ENCODE results near the gene PPP1R3G.
"Not testable (repeated sequence)": the region's sequence is repeated elsewhere in the genome, so short reads cannot be mapped to it uniquely, and the experiment has no call there.

Gene PPP1R3G

DNA sequence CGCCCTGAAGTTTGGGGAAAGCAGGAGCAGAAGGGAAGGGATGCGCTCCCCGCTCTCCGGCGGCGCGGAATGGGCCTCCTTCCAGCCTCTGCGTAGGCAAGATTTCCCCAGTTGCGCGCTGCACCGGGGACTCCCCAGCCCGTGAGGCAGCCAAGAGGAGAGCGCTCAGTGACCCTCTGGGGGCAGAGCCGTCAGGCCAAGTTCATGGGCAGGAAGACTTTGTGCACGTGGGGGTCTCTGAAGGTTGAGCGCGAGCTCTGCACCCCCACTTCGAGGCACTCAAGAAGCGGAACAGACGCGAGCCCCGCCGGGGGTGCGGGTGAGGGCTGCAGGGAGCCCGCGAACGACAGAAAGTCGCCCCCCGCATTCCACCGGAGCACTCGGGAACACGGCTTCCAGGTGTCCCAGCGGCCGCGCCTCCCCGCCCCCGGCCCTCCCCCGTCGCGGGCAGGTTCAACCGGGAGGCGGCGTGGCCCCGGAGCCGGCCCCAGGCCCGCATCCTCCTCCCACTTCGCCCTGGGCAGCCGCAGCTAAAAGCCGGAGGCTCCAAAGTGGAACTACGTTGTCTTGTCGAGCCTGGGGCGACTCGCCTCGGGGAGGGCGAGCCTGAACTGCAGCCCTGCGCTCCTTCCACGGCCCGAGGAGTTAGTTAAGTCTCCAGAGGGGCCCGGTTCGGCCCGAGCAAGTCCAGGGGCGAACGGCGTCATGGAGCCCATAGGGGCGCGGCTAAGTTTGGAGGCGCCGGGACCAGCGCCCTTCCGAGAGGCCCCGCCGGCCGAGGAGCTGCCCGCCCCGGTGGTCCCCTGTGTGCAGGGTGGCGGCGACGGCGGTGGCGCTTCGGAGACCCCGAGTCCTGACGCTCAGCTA, at the start of gene PPP1R3G:
PPP1R3G (plus strand) TSS at position 561 of the 867 bp plus-strand sequence; CDS start at position 706, 145 bp downstream.
- no peak for DNase-seq

DNA sequence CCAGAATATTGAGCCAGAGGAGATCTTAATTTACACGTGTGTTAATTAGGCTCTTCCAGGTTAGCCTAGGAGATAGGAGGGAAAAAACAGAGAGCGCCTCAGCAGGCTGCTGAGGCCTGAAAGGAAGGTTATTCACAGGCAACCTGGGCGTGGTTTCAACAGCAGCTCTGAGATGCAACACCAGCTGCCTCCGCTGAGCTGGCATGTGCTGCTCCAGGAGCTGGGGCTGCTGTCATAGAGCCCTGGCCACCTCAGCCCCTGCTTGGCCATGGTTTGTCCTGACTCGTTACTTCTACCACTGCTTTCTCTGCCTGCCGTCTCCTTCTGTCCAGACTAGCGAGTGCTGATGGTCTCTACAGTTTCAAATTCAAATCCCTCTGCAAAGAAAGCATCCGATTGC, 48.9 kb upstream of the PPP1R3G start:
- DNase-seq = no peak

DNA sequence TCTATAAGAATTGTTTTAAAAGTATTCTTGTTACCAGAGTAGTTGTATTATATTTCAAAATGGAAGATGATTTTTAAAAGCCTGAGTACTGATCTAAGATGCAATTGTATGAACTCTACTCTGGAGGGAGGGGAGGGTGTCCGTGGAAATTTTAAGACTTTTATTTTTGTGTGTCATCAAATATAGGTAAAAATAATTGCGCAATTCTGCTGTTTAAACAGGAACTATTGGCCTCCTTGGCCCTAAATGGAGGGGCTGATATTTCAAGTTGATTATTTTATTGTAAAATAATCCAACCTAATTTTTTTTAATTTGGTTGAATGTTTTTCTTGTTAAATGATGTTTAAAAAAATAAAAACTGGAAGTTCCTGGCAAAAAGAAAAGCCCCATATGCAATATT, 43.2 kb upstream of the PPP1R3G start:
- no peak for DNase-seq

DNA sequence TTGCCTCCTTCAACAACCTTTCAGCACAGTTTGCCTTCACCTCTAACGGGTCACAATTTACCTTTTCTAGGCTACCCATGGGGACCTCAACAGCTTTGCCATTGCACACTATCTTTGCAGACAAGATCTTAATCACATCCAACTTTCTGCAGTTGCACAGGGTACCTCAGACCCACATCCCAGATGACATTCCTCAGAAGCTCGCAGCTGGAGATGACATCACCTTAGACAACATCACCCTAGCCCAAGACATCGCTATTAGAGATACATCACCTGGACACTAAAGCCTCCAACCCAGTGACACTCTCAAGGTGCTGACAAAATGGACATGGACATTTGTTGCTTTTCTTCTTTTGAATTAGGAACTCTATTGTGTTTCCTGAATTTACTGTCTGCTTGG, 42.7 kb upstream of the PPP1R3G start:
- DNase-seq = no peak

DNA sequence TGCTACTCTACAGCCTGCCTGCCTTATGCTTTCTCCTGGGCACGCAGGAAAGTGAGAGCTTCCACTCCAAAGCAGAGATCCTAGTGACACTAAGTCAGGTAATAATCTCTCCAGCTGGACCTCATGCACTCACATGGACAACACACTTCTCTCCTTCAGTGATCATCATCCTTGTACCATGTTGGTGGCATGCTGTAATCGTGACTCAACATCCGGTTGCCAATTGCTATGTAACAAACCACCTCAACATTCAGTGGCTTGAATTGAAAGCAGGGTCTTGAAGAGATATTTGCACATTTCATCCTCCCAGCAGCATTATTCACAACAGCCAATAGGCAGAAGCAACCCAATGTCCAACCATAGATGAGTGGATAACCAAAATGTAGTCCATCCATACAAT, 40.3 kb upstream of the PPP1R3G start:
- DNase-seq = no peak

DNA sequence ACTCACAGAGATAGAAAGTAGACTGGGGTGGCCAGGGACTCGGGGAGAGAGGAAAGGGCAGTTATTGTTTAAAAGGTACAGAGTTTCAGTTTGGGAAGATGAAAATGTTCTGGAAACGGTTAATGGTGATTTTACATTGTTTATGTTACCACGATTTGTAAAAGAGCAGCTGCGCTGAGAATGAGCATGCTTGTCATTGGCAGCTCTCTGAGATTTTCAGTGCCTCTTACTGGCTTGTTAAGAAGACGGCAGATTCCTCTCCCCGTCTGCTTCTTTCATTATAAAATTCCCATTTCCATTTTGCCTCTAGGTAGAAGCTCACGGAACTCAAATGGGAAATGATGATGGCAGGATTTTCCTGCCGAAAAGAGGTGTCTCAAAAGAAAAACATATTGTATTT, 39.7 kb upstream of the PPP1R3G start:
- DNase-seq = no peak

DNA sequence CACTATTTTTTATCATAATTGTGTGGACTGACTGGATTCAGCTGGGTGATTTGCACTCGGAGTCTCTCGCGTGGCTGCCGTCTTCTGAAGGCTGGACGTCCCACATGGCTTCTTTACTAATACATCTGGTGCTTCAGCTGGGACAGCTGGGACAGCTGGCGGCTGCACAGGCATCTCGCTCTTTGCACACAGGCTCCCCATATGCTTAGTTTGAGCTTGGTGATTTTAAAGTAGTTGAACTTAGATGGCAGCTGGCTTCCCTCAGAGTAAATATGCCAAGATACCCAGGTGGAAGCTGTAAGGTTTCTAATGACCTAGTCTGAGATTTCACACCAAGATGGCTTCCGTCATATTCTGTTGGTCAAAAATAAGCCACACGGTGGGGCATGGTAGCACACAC, 38.7 kb upstream of the PPP1R3G start:
- no peak for DNase-seq

DNA sequence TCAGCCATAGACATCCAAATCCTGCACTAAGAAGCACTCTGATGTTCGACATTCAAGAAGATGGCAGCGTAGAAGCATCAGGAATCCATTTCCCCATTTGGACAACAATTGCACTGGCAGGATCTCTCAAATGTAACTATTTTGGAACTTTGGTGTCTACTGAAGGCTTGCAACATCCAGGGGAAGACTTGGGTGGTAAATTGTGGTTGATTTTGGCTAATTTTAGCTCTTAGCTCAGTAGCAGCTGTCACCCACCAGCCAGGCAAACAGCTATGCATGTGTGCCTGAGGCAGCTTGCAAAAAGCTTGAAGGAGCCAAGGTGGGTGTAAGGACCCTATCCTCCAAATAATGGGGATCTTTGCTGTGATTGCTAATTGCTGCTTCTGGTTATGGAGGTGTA, 35.1 kb upstream of the PPP1R3G start:
- DNase-seq = no peak

DNA sequence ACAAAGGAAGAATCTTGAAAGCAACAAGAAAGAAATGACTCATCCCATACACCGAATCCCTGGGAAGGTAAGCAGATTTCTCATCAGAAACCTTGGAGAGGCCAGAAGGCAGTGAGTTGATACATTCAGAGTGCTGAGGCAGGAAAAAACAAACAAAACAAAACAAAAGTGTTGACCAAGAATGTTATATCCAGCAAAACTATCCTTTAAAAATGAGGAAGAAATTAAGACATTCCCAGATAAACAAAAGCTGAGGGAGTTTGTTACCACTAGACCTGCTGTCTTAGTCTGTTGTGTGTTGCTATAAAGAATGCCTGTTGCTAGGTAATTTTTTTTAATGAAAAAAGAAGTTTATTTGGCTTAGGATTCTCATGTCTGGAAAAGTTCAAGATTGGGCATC, 33.7 kb upstream of the PPP1R3G start:
- no peak for DNase-seq

DNA sequence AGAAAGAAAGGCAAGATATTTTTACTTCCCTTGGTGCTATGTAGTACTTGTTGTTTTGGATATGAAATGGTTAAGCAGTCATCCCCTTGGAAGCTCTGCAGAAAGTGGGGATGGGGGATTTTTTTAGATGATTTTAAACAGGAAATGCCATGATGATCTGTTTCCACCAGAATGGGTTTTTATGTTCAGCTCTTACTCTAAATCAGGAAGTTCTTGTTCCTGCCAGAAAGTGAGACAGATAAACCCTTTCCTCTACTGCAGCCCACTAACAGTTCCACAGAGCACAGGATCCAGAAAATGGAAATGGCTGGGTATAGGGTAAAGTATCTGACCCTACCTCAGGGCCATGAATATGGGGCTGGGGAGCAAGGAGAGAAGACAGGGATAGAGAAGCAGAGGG, 32.1 kb upstream of the PPP1R3G start:
- no peak for DNase-seq

DNA sequence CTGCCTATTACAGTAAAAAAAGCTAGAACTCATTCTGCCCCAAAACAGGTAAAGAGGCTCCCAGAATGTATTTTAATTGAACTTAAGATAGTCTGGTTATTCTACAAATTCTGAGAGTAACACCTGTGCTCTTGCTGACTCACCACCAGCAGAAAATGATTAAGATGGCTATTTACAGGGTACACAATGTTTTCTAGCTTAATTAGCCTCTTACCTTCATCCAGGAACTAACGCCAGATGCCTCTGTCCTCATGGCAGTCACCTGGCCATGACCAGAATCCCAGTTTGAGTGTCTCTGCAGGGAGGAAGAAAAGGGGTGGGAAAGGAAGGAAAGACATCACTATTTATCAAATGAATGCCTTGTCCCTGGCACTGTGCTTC, 31.3 kb upstream of the PPP1R3G start:
- DNase-seq = no peak

DNA sequence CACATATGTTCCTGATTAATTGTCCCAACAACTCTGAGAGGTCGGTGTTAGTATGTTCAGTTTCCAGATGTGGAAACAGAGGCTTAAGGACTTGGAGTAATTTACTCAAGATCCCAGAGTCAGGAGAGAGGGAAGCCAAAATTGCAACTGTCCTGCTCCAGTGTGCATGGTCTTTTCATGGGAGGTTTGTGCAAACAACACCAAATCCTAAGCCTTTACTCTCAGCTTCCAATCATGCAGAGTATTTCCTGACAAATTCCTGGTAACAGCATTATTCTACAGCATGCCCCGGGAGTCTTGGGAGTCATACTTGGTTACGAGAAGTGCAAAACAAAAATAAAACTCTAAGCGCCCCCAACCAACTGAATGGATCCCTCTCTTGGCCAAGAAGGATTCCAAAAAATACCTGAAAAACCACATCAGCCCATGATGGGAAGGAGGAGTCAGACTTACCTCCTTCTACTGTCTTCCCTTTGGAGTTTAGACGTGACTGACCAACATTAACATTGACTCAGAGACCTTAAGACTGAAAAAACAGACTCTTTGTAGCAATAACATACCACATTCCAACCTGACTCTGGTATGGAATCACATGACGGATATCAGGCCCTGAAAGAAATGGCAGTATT, 30.8 kb upstream of the PPP1R3G start:
- no peak for DNase-seq

DNA sequence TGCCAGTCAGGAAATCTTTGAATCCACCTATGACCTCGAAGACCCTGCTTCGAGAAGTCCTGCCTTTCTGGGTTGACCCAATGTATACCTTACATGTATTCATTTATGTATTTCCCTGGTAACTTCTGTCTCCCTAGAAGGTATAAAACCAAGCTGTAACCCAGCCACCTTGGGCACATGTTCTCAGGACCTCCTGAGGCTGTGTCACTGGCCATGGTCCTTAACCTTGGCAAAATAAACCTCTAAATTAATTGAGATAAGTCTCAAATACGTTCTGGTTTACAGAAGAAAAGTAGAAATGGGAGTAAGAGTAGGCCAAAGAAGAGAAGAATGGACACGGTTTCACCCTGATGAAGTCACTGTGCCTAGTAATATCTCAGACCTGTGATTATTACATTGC, 30.0 kb upstream of the PPP1R3G start:
- DNase-seq = no peak

DNA sequence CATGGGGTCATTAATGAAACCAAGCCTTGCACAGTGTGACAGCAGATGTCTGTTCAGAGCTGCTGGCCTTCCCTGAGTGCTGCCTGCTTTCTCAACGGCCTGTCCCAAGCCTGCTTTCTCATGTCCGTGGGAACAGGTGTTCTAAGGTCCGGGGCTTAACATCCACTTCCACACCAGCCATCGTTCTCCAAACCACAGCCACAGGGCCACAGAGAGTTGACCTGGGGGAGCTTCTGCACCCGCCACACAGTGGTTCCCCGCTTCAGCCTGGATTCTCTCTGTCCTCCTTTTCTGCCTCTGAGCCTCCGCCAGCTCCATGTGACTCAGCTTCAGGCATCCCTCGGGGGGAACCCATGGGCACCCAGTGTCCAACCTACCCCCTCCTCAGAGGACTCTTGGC, 26.9 kb upstream of the PPP1R3G start:
- no peak for DNase-seq

DNA sequence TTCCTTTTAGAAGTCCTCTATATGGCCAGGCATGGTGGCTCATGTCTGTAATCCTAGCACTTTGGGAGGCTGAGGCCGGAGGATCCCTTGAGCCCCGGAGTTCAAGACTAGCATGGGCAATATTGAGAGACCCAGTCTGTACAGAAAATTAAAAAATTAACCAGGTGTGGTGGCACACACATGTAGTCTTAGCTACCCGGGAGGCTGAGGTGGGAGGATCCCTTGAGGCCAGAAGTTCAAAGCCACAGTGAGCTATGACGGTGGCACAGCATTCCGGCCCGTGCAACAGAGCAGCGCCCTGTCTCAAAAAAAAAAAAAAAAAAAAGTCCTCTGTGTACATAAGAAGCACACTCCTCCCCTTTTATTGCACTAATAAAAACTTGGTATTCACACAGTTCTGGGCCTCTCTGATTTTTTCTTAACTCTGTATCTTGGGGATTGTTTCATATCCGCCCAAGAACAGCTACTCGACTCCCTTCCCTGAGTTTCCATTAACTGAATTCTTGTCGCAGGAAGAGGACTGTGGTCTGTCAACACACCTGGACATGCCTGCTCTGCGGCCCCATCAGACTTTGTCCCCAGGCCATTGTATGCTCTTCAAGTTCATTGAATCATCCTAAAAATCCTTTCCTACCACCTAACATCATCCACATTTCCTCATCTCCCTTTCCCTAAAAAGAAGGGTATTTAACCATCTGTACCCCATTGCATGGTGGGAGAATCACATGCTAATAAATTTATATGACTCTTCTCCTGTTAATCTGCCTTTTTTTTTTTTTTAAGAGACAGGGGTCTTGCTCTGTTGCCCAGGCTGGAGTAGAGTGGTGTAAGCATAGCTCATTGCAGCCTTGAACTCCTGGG, 25.9 kb upstream of the PPP1R3G start:
- no peak for DNase-seq

DNA sequence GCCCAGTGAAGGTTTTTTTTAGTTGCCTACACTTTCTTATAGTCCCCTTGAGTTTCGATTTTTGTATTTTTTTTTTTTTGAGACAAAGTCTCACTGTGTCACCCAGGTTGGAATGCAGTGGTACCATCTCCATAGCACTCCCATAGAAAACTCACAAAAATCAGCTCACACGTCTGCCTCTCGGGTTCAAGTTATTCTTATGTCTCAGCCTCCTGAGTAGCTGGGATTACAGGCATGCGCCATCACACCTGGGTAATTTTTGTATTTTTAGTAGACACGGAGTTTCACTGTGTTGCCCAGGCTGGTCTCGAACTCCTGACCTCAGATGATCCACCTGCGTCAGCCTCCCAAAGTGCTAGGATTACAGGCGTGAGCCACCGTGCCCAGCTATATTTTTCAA, 24.7 kb upstream of the PPP1R3G start:
- DNase-seq = not testable (repeated sequence)

DNA sequence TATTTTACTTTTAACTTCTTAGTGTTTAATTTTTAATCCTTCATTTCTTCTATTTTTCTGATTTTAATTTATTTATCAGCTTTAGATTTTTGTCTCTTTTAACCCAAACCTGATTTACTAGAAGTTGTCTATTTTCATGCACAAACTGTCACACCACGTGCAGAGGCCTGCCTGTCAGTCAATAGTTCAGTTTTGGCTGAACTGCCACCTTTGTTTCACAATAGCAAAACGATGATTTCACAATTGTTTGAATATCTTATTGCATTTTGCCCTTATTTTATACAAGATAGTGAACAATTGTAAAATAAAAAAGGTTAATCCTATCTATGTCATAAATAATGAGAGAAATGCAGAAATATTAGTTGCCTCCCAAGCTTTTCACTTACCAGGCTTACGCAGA, 24.0 kb upstream of the PPP1R3G start:
- no peak for DNase-seq

DNA sequence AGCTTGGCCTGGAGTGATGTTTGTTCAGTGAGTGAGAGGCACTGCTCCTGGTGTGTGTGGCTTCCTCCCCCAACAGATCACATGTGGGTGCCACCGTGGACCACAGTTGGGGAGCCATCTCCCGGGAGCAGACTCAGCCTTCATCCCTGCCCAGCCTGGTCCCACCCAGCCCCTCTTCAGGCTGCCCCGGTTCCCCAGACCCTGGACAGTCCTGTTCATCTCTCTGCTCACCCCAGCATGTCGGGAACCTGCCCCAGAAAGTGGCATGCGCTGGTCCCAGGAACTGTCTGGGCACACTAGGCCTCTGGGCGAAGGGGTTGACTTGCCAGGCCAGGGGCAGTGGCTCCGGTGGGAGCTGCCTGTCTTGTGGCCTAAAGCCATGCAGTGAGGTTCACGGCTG, 21.5 kb upstream of the PPP1R3G start:
- no peak for DNase-seq

DNA sequence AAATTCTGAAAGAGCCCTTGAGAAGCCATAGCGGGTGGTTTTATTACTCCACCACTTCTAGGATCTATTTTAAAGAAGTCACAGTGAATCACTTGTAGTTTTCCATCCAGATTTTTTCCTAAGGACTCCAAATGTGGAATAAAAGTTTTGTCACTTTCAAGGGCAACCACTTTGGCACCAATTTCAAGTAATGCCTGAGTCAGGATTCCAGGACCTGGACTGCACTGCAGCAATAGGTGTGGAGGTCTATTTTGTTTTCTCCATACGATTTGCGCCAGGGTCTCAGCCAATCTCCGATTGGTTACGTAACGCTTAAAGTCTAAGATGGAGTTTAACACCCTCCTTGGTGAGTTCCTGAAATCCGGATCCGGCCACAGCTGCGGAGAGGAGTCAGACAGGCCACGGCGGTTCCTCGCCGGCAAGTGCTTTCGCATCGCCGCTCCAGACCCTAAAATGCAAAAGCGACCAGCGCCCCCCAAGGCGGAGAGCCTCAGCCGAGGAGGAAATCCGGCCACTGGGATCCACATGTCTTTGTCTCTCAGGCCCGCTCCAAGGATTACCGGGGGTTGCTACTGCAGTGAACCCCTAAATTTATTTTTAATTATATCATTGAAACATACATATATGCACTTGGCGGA, 18.6 kb upstream of the PPP1R3G start:
- DNase-seq = no peak

DNA sequence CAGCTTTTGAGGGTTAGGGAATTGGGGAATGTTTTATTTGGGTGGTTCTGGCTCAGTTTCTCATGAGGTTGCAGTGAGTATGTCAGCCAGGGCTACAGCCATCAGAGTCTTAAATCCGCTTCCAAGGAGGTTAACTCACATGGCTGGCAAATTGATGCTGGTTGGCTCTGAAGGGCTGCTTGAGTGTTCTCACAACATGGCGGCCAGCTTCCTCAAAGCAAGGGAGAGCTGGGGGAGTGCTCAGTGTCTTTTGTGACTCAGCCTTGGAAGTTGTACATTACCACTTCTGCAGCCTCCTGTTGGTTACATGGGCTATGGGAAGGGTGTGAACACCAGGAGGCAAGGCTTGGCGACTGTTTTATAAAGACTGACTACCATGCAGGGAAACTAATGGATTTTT, 17.8 kb upstream of the PPP1R3G start:
- DNase-seq = no peak

DNA sequence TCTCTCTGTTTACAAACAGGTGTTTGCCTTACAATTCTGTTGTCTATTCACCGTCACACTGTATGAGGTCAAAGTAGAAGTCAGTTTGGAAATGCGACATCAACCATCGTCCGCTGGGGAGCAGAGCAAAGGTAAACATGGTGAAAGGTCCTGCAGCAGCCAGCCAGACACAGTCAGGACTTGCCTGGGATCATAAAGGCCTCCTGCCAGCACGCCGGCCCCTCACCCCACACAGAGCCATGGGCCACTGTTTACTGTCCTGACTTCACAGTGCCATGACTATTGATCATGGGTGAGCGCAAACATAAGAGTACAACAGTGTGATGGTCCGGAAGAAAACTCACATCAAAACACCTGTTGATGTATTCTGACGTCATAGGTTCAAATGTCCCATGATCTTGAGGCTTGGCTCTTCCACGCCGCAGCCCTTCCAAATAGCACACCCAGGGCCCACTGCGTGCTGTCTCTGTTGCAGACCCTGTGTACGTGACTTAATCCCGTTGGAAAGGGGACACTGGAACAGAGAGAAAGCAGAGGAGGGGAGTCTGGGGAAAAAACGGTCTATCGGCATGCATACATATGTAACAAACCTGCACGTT, 16.9 kb upstream of the PPP1R3G start:
- no peak for DNase-seq

DNA sequence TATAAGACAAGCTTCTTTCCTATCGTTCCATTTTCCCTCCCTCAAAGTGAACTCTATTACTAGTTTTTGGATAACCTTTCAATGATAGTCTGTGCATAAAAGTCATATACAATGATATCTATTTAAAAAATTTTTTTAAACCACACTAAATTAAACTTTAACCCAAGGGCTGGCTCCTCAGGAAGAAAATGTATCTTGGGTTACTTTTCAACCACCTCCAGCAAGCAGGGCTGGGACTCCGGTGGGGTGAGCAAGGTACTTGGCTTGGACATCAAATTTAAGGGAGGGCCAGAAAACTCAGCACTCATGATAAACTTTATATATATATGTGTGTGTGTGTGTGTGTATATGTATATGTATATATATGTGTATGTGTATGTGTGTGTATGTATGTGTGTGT, 13.9 kb upstream of the PPP1R3G start:
- DNase-seq = no peak

DNA sequence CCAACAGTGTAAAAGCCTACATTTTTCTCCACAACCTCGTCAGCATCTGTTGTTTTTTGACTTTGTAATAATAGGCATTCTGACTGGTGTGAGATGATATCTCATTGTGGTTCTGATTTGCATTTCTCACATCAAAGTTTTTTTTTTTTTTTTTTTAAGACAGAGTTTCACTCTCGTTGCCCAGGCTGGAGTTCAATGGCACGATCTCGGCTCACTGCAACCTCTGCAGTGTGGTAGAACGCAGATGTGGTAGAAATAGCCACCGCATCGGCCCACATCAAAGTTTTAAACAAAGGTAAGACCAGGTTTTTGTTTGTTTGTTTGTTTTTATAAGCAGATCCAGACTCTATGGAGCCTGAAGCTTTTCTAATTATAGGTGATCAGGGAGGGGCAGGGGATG, 12.7 kb upstream of the PPP1R3G start:
- peak; percentile 11 for DNase-seq

All from activated CD4-positive, alpha-beta T cell treated with anti-CD3 and anti-CD28 coated beads, Interleukin-2, amount 50 U/mL, for 16 hours (primary cell).